H1 (cell line): ENCODE data around the gene MEIS2. TPM values are rescaled to one million over a fixed set of nuclear protein-coding genes. Genes with fewer than 3 reads are reported as not detected.

Experiments
- BACH1 ChIP-seq: IDR thresholded peaks from 2 replicates; pipeline ENCODE4 v1.6.1; 2012; ENCODE audit warnings: low read length, improper control_type of control experiment
- CHD7 ChIP-seq: fragments of 300-600 bp; sonication (generic); IDR thresholded peaks from 2 replicates; pipeline ENCODE4 v1.7.1; 2012; ENCODE audit warnings: low read length, moderate library complexity, mild to moderate bottlenecking, inconsistent platforms; ENCODE audit not compliant: insufficient replicate concordance
- E2F6 ChIP-seq: IDR thresholded peaks from 2 replicates; pipeline ENCODE4 v1.6.1; 2012; ENCODE audit warnings: inconsistent platforms
- EGR1 ChIP-seq: IDR thresholded peaks from 2 replicates; pipeline ENCODE4 v1.6.1; 2011; ENCODE audit warnings: low read depth, low read length, borderline replicate concordance
- EP300 ChIP-seq, 2 experiments: IDR thresholded peaks; 1 replicate in 1 of 2; 2 replicates in 1 of 2; pipeline ENCODE4 v1.6.1; 2011 to 2012; ENCODE audit warnings: low read depth in 2 of 2, low read length in 2 of 2, mild to moderate bottlenecking in 2 of 2, borderline replicate concordance in 1 of 2, inconsistent platforms in 1 of 2, moderate library complexity in 1 of 2
- FOSL1 ChIP-seq: IDR thresholded peaks from 2 replicates; pipeline ENCODE4 v1.6.1; 2011; ENCODE audit warnings: mild to moderate bottlenecking, low read depth, low read length, moderate library complexity; ENCODE audit not compliant: insufficient read depth
- GABPA ChIP-seq: IDR thresholded peaks from 2 replicates; pipeline ENCODE4 v1.6.1; 2011; ENCODE audit warnings: mild to moderate bottlenecking, low read length, moderate library complexity, borderline replicate concordance; ENCODE audit not compliant: insufficient read depth
- KDM1A ChIP-seq: fragments of 200-600, 300-600 bp; sonication (generic); IDR thresholded peaks from 2 replicates; pipeline ENCODE4 v1.7.1; 2016; ENCODE audit warnings: mild to moderate bottlenecking, low read length, borderline replicate concordance
- TBP ChIP-seq: IDR thresholded peaks from 2 replicates; pipeline ENCODE4 v1.6.1; 2011; ENCODE audit warnings: low read depth, low read length, improper control_type of control experiment
- TCF12 ChIP-seq: IDR thresholded peaks from 2 replicates; pipeline ENCODE4 v1.6.1; 2011; ENCODE audit warnings: low read depth, mild to moderate bottlenecking, low read length
- ZNF274 ChIP-seq: IDR thresholded peaks from 2 replicates; pipeline ENCODE4 v1.7.0; 2012; ENCODE audit warnings: low read length, borderline replicate concordance; ENCODE audit errors: extremely low read depth
- polyA plus RNA-seq, 7 experiments: library from polyadenylated mRNA; depleted of rRNA in 3 of 7; stranded (reverse) in 5 of 7; unstranded in 2 of 7; fragments of >200 nt in 5 of 7; fragments of 200-250 nt in 2 of 7; gene quantifications; 1 replicate in 5 of 7; 2 replicates in 1 of 7; 4 replicates in 1 of 7; pipeline versions ENCODE4 v1.2.1 to v1.2.3, GENCODE V29; 2011 to 2013; ENCODE audit warnings: missing spikeins in 2 of 7, mixed read lengths in 2 of 7
- total RNA-seq: library from RNA; stranded (reverse); fragmentation: NEBNext Ultra II Directional; extraction: Animal tissue kit (Norgen Biotek cat#: 25700); gene quantifications from 2 replicates; pipeline ENCODE4 v1.2.1, GENCODE V29; 2021

Gene MEIS2
- total and polyA plus RNA-seq, 2 of the 8 experiments (the other 6 are each of a cell fraction or from before 2014, with no cell fraction given), result 0.22 to 1.2 TPM

GRCh38 chr15:37009288-37009687, 91.1 kb downstream of the MEIS2 start (continued):
- TF ChIP-seq CHD7 (no peak), BACH1 (no peak), TBP (no peak), FOSL1 (no peak), EGR1 (no peak), ZNF274 (no peak), E2F6 (no peak), KDM1A (no peak), GABPA (no peak), TCF12 (no peak), EP300 (IDR thresholded peaks at IDR 0.05; ENCODE audit: borderline replicate concordance in 1 of 2, low read depth in 2 of 2, low read length in 2 of 2) (no peak)
